Pericardium fibroblast (primary cell): ENCODE results near the gene NENF. TPM values are rescaled to one million over a fixed set of nuclear protein-coding genes. Genes with fewer than 3 reads are reported as not detected.

Source experiments
- total RNA-seq: library from RNA; depleted of rRNA; stranded (reverse); fragments of >200 nt; gene quantifications from 2 replicates; pipeline ENCODE4 v1.2.3, GENCODE V29; 2015

NENF gene
- 110 and 150 TPM in 2 replicates for total RNA-seq

GRCh38 chr1:212432661-212433576, at the start of gene NENF:
TSS of gene NENF (plus strand) at chr1:212432920. CDS start at chr1:212432944, 24 bp downstream.

GRCh38 chr1:212414328-212415106, 18.2 kb upstream of the NENF start, which contains the start of gene PACC1:
TSS of gene PACC1 (minus strand) at chr1:212414886. CDS start at chr1:212414757, 129 bp downstream.

Other genes starting within 250 kb of the NENF start
- gene PPP2R5A, start 147.5 kb upstream of the NENF start, total RNA-seq = 20.3 and 29.3 TPM in 2 replicates
- 3.1 and 5.1 TPM in 2 replicates for gene PACC1, start 18.0 kb upstream of the NENF start, total RNA-seq
- gene ATF3, start 175.8 kb downstream of the NENF start, total RNA-seq = 1.5 and 2.6 TPM in 2 replicates